ENCODE results near the gene BAZ2B. TPM values are rescaled to one million over a fixed set of nuclear protein-coding genes. Genes with fewer than 3 reads are reported as not detected.

Gene BAZ2B
- total RNA-seq, 2 donors from 2014 or later, result 60.8 to 84.5 TPM

- Histone ChIP-seq H3K27me3 (replicated peaks; ENCODE audit: insufficient read depth) (no peaks in the 10 kb centered on the region), H3K36me3 (peaks cover 0 to 5% of the 10 kb centered on the region in 2 donors), H3K4me3 (no peak overlapping the region), H3K4me1 (replicated peaks) (no peaks in the 10 kb centered on the region), H3K9me3 (no peaks in the 10 kb centered on the region), H3K27ac (no peak overlapping the region)
- no peak for DNase-seq (ENCODE audit: low spot score)
- TF ChIP-seq POLR2A (IDR thresholded peaks at IDR 0.05), result no peak
- no peak for TF ChIP-seq POLR2AphosphoS5 (IDR thresholded peaks at IDR 0.05)
- no peak for TF ChIP-seq CTCF (IDR thresholded peaks at IDR 0.05)
- intact Hi-C loops (cut with DNase I), result no loop called here
- 73% methylated on average over 5 of the region's 5 CpGs for WGBS
Observed at GRCh38 chr2:159438720-159439353, 177.5 kb downstream of the BAZ2B start.

GRCh38 chr2:159438284-159438683 is 178.1 kb downstream of the BAZ2B start:
- no peak for DNase-seq (ENCODE audit: low spot score)
- Histone ChIP-seq H3K4me1 (replicated peaks) (no peaks in the 10 kb centered on the region), H3K27ac (no peak overlapping the region), H3K27me3 (replicated peaks; ENCODE audit: insufficient read depth) (no peaks in the 10 kb centered on the region), H3K9me3 (no peaks in the 10 kb centered on the region), H3K4me3 (no peak overlapping the region), H3K36me3 (peaks cover 0 to 5% of the 10 kb centered on the region in 2 donors)
- TF ChIP-seq POLR2AphosphoS5 (IDR thresholded peaks at IDR 0.05), result no peak
- 58% methylated on average over 3 of the region's 3 CpGs for WGBS
- intact Hi-C loops (cut with DNase I), result no loop called here

- H3K36me3 ChIP-seq, result no peaks in the 10 kb centered on the region
- H3K4me1 ChIP-seq (replicated peaks), result no peaks in the 10 kb centered on the region
- TF ChIP-seq CTCF (IDR thresholded peaks at IDR 0.05), result no peak
- TF ChIP-seq POLR2A (IDR thresholded peaks at IDR 0.05), result no peak
- no peak for TF ChIP-seq POLR2AphosphoS5 (IDR thresholded peaks at IDR 0.05)
- intact Hi-C loops (cut with DNase I), result no loop called here
- DNase-seq (ENCODE audit: low spot score), result no peak
- 100% methylated on average over 1 of the region's 1 CpG for WGBS
- no peak overlapping the region for H3K4me3 ChIP-seq
- no peak overlapping the region for H3K27ac ChIP-seq
- H3K27me3 ChIP-seq (replicated peaks; ENCODE audit: insufficient read depth), result no peaks in the 10 kb centered on the region
- H3K9me3 ChIP-seq, result no peaks in the 10 kb centered on the region
Observed at GRCh38 chr2:159432610-159433009, 183.7 kb downstream of the BAZ2B start.

- no peaks in the 10 kb centered on the region for H3K36me3 ChIP-seq
Observed at GRCh38 chr2:159427048-159427447, 189.3 kb downstream of the BAZ2B start.

GRCh38 chr2:159419403-159419802 is 196.9 kb downstream of the BAZ2B start:
- Histone ChIP-seq H3K27ac (no peak overlapping the region), H3K36me3 (no peaks in the 10 kb centered on the region), H3K4me1 (replicated peaks) (no peaks in the 10 kb centered on the region), H3K27me3 (replicated peaks; ENCODE audit: insufficient read depth) (no peaks in the 10 kb centered on the region), H3K4me3 (no peak overlapping the region), H3K9me3 (no peaks in the 10 kb centered on the region)
- DNase-seq (ENCODE audit: low spot score), result no peak
- TF ChIP-seq CTCF (IDR thresholded peaks at IDR 0.05), result no peak
- no peak for TF ChIP-seq POLR2AphosphoS5 (IDR thresholded peaks at IDR 0.05)
- WGBS, result 92% methylated on average over 2 of the region's 2 CpGs
- intact Hi-C loops (cut with DNase I), result no loop called here

More at GRCh38 chr2:159427048-159427447, 189.3 kb downstream of the BAZ2B start:
- no peak for TF ChIP-seq CTCF (IDR thresholded peaks at IDR 0.05)
- no peak for TF ChIP-seq POLR2A (IDR thresholded peaks at IDR 0.05)
- TF ChIP-seq POLR2AphosphoS5 (IDR thresholded peaks at IDR 0.05), result no peak
- no peak for DNase-seq (ENCODE audit: low spot score)
- no peaks in the 10 kb centered on the region for H3K27me3 ChIP-seq (replicated peaks; ENCODE audit: insufficient read depth)
- WGBS, result 77% methylated on average over 2 of the region's 2 CpGs
- H3K27ac ChIP-seq, result no peak overlapping the region
- intact Hi-C loops (cut with DNase I), result no loop called here
- no peaks in the 10 kb centered on the region for H3K4me1 ChIP-seq (replicated peaks)
- no peak overlapping the region for H3K4me3 ChIP-seq
- H3K9me3 ChIP-seq, result no peaks in the 10 kb centered on the region
